ENCODE data around the gene FOXK1.
A peak's percentile ranks its signal among the peaks of the same experiment; 100 is the strongest.

The FOXK1 gene

GRCh38 chr7:4714161-4714700 lies 32.1 kb downstream of the FOXK1 start:
- no peak overlapping the region for H3K4me3 ChIP-seq (ENCODE audit: low read length)
- no peak for DNase-seq (ENCODE audit: low read depth, low spot score)

- DNase-seq (ENCODE audit: low read depth, low spot score), result no peak
- H3K4me3 ChIP-seq (ENCODE audit: low read length), result no peak overlapping the region
Observed at GRCh38 chr7:4714767-4715409, 32.8 kb downstream of the FOXK1 start.

- DNase-seq (ENCODE audit: low read depth, low spot score), result no peak
- H3K4me3 ChIP-seq (ENCODE audit: low read length), result no peak overlapping the region
Observed at GRCh38 chr7:4715410-4715776, 33.3 kb downstream of the FOXK1 start.

GRCh38 chr7:4716946-4717795 lies 35.1 kb downstream of the FOXK1 start:
- DNase-seq (ENCODE audit: low read depth, low spot score), result no peak
- no peak overlapping the region for H3K4me3 ChIP-seq (ENCODE audit: low read length)

GRCh38 chr7:4718075-4718474 lies 36.0 kb downstream of the FOXK1 start:
- H3K4me3 ChIP-seq (ENCODE audit: low read length), result no peak overlapping the region
- DNase-seq (ENCODE audit: low read depth, low spot score), result no peak

GRCh38 chr7:4720225-4720624 lies 38.1 kb downstream of the FOXK1 start:
- no peak for DNase-seq (ENCODE audit: low read depth, low spot score)
- no peak overlapping the region for H3K4me3 ChIP-seq (ENCODE audit: low read length)

- no peak overlapping the region for H3K4me3 ChIP-seq (ENCODE audit: low read length)
- no peak for DNase-seq (ENCODE audit: low read depth, low spot score)
Observed at GRCh38 chr7:4722308-4722707, 40.2 kb downstream of the FOXK1 start.

- H3K4me3 ChIP-seq (ENCODE audit: low read length), result no peak overlapping the region
- no peak for DNase-seq (ENCODE audit: low read depth, low spot score)
Observed at GRCh38 chr7:4722960-4723630, 41.0 kb downstream of the FOXK1 start.

GRCh38 chr7:4724648-4725013 lies 42.5 kb downstream of the FOXK1 start:
- DNase-seq (ENCODE audit: low read depth, low spot score), result no peak
- no peak overlapping the region for H3K4me3 ChIP-seq (ENCODE audit: low read length)

- DNase-seq (ENCODE audit: low read depth, low spot score), result no peak
- H3K4me3 ChIP-seq (ENCODE audit: low read length), result no peak overlapping the region
Observed at GRCh38 chr7:4725014-4725849, 43.1 kb downstream of the FOXK1 start.

GRCh38 chr7:4725850-4726450 lies 43.9 kb downstream of the FOXK1 start:
- H3K4me3 ChIP-seq (ENCODE audit: low read length), result no peak overlapping the region

GRCh38 chr7:4726566-4726965 lies 44.5 kb downstream of the FOXK1 start:
- no peak for DNase-seq (ENCODE audit: low read depth, low spot score)

More at GRCh38 chr7:4725850-4726450, 43.9 kb downstream of the FOXK1 start:
- no peak for DNase-seq (ENCODE audit: low read depth, low spot score)

GRCh38 chr7:4727914-4728705 lies 46.0 kb downstream of the FOXK1 start:
- DNase-seq (ENCODE audit: low read depth, low spot score), result no peak
- no peak overlapping the region for H3K4me3 ChIP-seq (ENCODE audit: low read length)

More at GRCh38 chr7:4726566-4726965, 44.5 kb downstream of the FOXK1 start:
- H3K4me3 ChIP-seq (ENCODE audit: low read length), result no peak overlapping the region

GRCh38 chr7:4729266-4729665 lies 47.2 kb downstream of the FOXK1 start:
- no peak for DNase-seq (ENCODE audit: low read depth, low spot score)
- H3K4me3 ChIP-seq (ENCODE audit: low read length), result no peak overlapping the region

GRCh38 chr7:4730276-4730675 lies 48.2 kb downstream of the FOXK1 start:
- no peak overlapping the region for H3K4me3 ChIP-seq (ENCODE audit: low read length)
- no peak for DNase-seq (ENCODE audit: low read depth, low spot score)

GRCh38 chr7:4730971-4731370 lies 48.9 kb downstream of the FOXK1 start:
- no peak overlapping the region for H3K4me3 ChIP-seq (ENCODE audit: low read length)
- peak; percentile 22 for DNase-seq (ENCODE audit: low read depth, low spot score)

GRCh38 chr7:4731803-4732202 lies 49.7 kb downstream of the FOXK1 start:
- DNase-seq (ENCODE audit: low read depth, low spot score), result no peak
- H3K4me3 ChIP-seq (ENCODE audit: low read length), result no peak overlapping the region

GRCh38 chr7:4733936-4734528 lies 51.9 kb downstream of the FOXK1 start:
- DNase-seq (ENCODE audit: low read depth, low spot score), result peak; percentile 88
- H3K4me3 ChIP-seq (ENCODE audit: low read length), result no peak overlapping the region
